Measurements from ENCODE around the gene GRPEL2. TPM values are rescaled to one million over a fixed set of nuclear protein-coding genes. Genes with fewer than 3 reads are reported as not detected.

Gene GRPEL2
- total RNA-seq, 1 experiment from 2014 or later = 47.3 TPM

- peaks cover 18% of the 10 kb centered on the region in 2 experiments for H3K4me1 Mint-ChIP-seq
- Histone ChIP-seq H3K4ac (ENCODE audit: low read depth, low read length) (no peak overlapping the region), H3K27ac (ENCODE audit: insufficient read length, low read depth, low read length) (no peak overlapping the region), H3K56ac (ENCODE audit: insufficient read length, low read depth, low read length) (no peak overlapping the region), H2BK120ac (ENCODE audit: low read depth, low read length, poor library complexity, severe bottlenecking) (no peak overlapping the region), H3K79me2 (ENCODE audit: insufficient read depth, low read length) (no peaks in the 10 kb centered on the region), H3K27me3 (ENCODE audit: insufficient read depth, low read length) (no peaks in the 10 kb centered on the region), H4K91ac (ENCODE audit: insufficient read length, low read depth, low read length) (no peak overlapping the region), H2BK5ac (ENCODE audit: insufficient read length, low read length) (no peak overlapping the region), H2BK15ac (ENCODE audit: low read depth, low read length) (no peak overlapping the region), H2AFZ (ENCODE audit: low read length) (no peak overlapping the region), H3T11ph (ENCODE audit: low read length) (no peak overlapping the region), H3K79me1 (ENCODE audit: insufficient read depth, low read depth, low read length, poor library complexity, severe bottlenecking) (no peaks in the 10 kb centered on the region), H3K4me2 (ENCODE audit: insufficient read depth, insufficient read length, low read length) (no peak overlapping the region), H3K18ac (ENCODE audit: insufficient read length, low read depth, low read length) (no peak overlapping the region), H4K8ac (replicated peaks; ENCODE audit: insufficient read length, low read depth, low read length) (no peak overlapping the region), H2BK20ac (ENCODE audit: low read depth, low read length, poor library complexity, severe bottlenecking) (no peak overlapping the region), H3K9ac (ENCODE audit: extremely low read depth, insufficient read length, low read length) (no peak overlapping the region), H4K5ac (ENCODE audit: insufficient read length, low read depth, low read length) (no peak overlapping the region), H3K4me1 (ENCODE audit: insufficient read depth, low read length) (no peaks in the 10 kb centered on the region; the same call in 1 of the 2 replicates), H3K23me2 (ENCODE audit: insufficient read length, low read depth, low read length, poor library complexity, severe bottlenecking) (peaks cover 4% of the 10 kb centered on the region), H3K14ac (ENCODE audit: insufficient read depth, low read length) (no peak overlapping the region), H2AK5ac (ENCODE audit: insufficient read length, low read length) (no peak overlapping the region), H4K20me1 (ENCODE audit: control insufficient read depth, insufficient read depth, insufficient read length) (no peaks in the 10 kb centered on the region), H2BK12ac (ENCODE audit: insufficient read length, low read depth, low read length) (no peak overlapping the region), H3K9me3 (ENCODE audit: control insufficient read depth, low read depth, low read length) (no peaks in the 10 kb centered on the region), H3K23ac (ENCODE audit: insufficient read length, low read depth, low read length) (no peak overlapping the region)
- H3K36me3 Mint-ChIP-seq (ENCODE audit: insufficient read depth in 1 of 3, low read depth in 3 of 3) = peaks cover 12 to 51% (median 37%) of the 10 kb centered on the region in 3 experiments; a peak in 6 of 7 replicates
- DNase-seq = no peak
- H3K9me3 Mint-ChIP-seq = no peaks in the 10 kb centered on the region
- no peak overlapping the region for H3K27ac Mint-ChIP-seq
- TF ChIP-seq CTCF (conservative IDR thresholded peaks at IDR 0.05) = no peak
- WGBS (ENCODE audit: extremely low coverage, insufficient read length, low lambda C conversion rate) = no CpG with 5 or more reads among the region's 1 CpG
- peak overlapping the region in 1 of 2 experiments; percentile 53; a peak in 2 of 5 replicates for H3K4me3 Mint-ChIP-seq
- H3K27me3 Mint-ChIP-seq (ENCODE audit: low read depth) = peaks cover 4% of the 10 kb centered on the region; the same call in 1 of the 2 replicates
Measured at GRCh38 chr5:149355688-149356087, 10.4 kb downstream of the GRPEL2 start.

Data from H9 (cell line).